ENCODE results near the gene LAMA2.

The LAMA2 gene

GRCh38 chr6:129006724-129007514 is 124.0 kb downstream of the LAMA2 start:
- TF ChIP-seq GATA2 (IDR thresholded peaks at IDR 0.05; ENCODE audit: low read depth, low read length) (no peak), GATA3 (IDR thresholded peaks at IDR 0.05; ENCODE audit: low read depth, low read length) (no peak)

- no peak for TF ChIP-seq GATA3 (IDR thresholded peaks at IDR 0.05; ENCODE audit: low read depth, low read length)
- TF ChIP-seq GATA2 (IDR thresholded peaks at IDR 0.05; ENCODE audit: low read depth, low read length) = no peak
Measured at GRCh38 chr6:129007701-129008373, 124.9 kb downstream of the LAMA2 start.

DNA sequence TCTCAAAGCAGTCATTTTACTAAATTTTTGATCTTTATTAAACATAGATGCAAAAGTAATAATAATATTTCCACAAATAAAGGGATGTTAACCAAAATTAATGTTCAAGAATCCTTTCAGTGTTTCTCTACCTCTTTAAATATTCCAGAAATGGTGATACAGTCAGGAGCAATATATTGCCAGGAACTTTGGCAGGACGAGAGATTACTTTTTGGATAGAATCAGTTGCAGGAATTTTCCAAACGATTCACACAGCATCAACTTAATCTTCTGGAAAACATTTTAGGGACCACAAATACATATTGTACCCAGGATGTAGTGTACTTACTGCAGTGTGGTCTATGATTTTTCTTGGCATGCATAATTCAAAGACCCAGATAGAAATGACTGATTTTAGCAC is 125.7 kb downstream of the LAMA2 start:
- TF ChIP-seq GATA2 (IDR thresholded peaks at IDR 0.05; ENCODE audit: low read depth, low read length) (no peak), GATA3 (IDR thresholded peaks at IDR 0.05; ENCODE audit: low read depth, low read length) (no peak)

- TF ChIP-seq GATA3 (IDR thresholded peaks at IDR 0.05; ENCODE audit: low read depth, low read length) = no peak
- no peak for TF ChIP-seq GATA2 (IDR thresholded peaks at IDR 0.05; ENCODE audit: low read depth, low read length)
Measured at GRCh38 chr6:129009851-129010250, 126.9 kb downstream of the LAMA2 start.

GRCh38 chr6:129014302-129014701 is 131.4 kb downstream of the LAMA2 start:
- TF ChIP-seq GATA2 (IDR thresholded peaks at IDR 0.05; ENCODE audit: low read depth, low read length) (no peak), GATA3 (IDR thresholded peaks at IDR 0.05; ENCODE audit: low read depth, low read length) (no peak)

DNA sequence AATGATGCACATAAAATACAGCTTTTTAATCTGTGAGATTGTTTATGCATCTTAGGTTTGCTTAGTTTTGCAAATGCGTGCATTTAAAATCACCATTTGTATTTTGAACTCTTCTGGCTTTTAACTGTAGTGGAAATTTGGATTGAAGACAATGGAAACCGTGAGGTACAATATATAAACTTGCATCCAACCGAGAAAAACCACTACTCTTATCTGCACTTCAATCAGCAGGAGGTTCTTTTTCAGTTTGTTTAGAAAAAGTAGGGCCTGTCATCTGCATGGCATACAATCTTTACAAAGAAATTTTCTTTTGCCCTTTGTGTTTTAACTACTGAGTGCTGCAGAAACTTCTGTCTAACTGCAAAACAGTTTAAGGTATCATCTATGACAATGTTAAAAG is 132.8 kb downstream of the LAMA2 start:
- TF ChIP-seq GATA3 (IDR thresholded peaks at IDR 0.05; ENCODE audit: low read depth, low read length) = no peak
- no peak for TF ChIP-seq GATA2 (IDR thresholded peaks at IDR 0.05; ENCODE audit: low read depth, low read length)

GRCh38 chr6:129016844-129017243 is 133.9 kb downstream of the LAMA2 start:
- TF ChIP-seq GATA3 (IDR thresholded peaks at IDR 0.05; ENCODE audit: low read depth, low read length) (no peak), GATA2 (IDR thresholded peaks at IDR 0.05; ENCODE audit: low read depth, low read length) (no peak)

DNA sequence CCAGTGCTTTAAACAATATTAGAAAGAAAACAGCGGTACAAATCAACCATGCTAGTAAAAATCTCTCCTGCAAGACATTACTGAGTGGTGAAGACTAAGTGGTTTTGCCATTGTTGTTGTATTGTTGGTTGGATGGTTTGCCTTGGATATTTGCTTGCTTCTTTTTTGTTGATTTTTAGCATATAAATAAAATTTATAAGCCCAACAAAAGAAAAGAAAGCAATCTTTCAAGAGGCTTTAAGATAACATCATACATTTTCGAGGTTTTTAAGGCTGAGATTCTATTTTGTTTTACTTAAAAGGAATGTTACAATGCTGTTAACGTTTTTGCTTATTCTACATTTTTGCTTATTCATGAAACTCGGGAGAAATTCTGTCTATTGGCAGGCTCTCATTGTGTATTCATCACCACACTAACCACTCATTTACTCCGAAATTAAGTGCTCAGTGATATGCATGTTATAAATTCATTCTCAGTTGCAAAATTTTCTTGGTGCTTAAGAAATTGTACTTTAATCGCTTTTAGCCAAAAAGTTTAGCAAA is 139.1 kb downstream of the LAMA2 start:
- TF ChIP-seq GATA3 (IDR thresholded peaks at IDR 0.05; ENCODE audit: low read depth, low read length) = no peak

DNA sequence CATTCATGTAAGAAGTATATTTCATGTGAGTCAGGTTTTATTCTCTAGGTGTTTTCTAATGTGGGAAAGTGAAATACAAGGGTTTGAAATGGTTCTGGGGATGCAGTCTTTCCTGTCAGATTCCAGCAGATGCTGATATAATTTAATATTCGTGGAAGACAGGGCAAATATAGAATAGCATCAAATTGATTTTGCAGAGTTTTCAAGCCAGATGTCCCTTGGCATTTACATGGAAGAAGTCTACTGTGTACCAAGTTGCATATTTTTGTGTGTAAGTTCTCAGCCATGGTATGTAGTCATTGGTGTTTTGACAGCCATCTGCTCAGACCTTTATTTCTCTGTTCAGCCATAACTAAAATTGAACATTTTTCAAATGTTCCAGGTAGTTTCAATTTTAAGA is 143.7 kb downstream of the LAMA2 start:
- TF ChIP-seq GATA2 (IDR thresholded peaks at IDR 0.05; ENCODE audit: low read depth, low read length) (no peak), GATA3 (IDR thresholded peaks at IDR 0.05; ENCODE audit: low read depth, low read length) (no peak)

DNA sequence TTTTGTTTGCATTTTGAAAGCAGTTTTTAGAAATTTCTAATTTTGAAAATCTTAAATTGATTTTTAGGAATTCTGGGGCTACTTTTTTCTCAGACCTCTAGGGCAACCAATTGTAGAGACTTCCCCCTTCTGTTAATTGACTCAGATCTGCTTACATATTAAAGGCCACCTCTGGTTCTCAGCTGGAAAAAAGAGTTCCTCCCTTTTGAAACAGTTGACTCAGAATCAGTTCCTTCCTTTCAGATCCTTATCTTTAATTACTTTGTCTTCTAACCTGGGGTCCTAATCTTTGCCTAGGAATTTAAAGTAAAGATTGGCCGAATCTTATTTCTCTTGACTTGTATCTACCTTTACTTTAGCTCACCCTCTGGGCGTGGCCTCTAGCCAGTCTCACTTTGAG is 146.8 kb downstream of the LAMA2 start:
- TF ChIP-seq GATA2 (IDR thresholded peaks at IDR 0.05; ENCODE audit: low read depth, low read length) (no peak), GATA3 (IDR thresholded peaks at IDR 0.05; ENCODE audit: low read depth, low read length) (no peak)

GRCh38 chr6:129030215-129030614 is 147.3 kb downstream of the LAMA2 start:
- TF ChIP-seq GATA3 (IDR thresholded peaks at IDR 0.05; ENCODE audit: low read depth, low read length) (no peak), GATA2 (IDR thresholded peaks at IDR 0.05; ENCODE audit: low read depth, low read length) (no peak)

- TF ChIP-seq GATA3 (IDR thresholded peaks at IDR 0.05; ENCODE audit: low read depth, low read length) = no peak
- no peak for TF ChIP-seq GATA2 (IDR thresholded peaks at IDR 0.05; ENCODE audit: low read depth, low read length)
Measured at GRCh38 chr6:129031051-129031599, 148.2 kb downstream of the LAMA2 start.

DNA sequence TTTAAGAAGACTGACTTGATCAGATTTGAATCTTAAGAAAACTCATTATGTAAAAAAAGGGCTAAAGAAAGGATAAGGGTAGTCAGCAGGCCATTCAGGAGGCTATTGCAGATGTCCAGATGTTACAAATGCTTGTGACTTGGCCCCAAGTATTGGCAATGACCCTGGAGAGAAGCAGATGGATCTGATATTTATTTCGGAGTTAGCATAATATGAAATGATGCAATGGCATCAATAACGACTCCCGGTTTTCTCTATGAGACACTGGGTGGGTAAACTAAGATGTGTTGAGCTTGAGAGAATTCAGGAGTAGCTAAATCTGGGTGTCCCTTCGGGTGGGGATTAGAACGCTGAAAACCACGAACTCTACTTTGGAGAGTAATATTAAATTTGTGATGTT is 149.7 kb downstream of the LAMA2 start:
- TF ChIP-seq GATA2 (IDR thresholded peaks at IDR 0.05; ENCODE audit: low read depth, low read length) = no peak

DNA sequence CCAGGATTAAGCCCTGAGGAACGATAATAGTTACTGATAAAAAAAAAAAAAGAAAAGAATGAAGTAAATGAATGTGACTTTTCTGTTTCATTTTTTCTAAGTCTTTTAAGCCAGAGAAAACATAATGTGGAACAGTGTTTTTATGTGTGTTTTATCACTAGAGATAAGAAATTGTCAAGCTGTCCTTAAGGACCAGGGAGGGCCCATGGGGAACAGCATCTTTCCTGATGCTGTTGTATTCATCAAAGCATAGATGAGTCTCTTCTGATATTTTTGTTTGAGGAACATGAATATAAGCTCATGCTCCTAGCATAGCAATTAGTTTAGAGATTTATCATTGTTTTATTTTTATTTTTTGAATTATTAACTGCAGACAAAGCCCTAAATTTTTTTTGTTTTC is 150.2 kb downstream of the LAMA2 start:
- TF ChIP-seq GATA3 (IDR thresholded peaks at IDR 0.05; ENCODE audit: low read depth, low read length) = no peak
- no peak for TF ChIP-seq GATA2 (IDR thresholded peaks at IDR 0.05; ENCODE audit: low read depth, low read length)

- TF ChIP-seq GATA3 (IDR thresholded peaks at IDR 0.05; ENCODE audit: low read depth, low read length) (no peak), GATA2 (IDR thresholded peaks at IDR 0.05; ENCODE audit: low read depth, low read length) (no peak)
Measured at GRCh38 chr6:129033581-129033980, 150.6 kb downstream of the LAMA2 start.

All from SH-SY5Y (cell line).